Measurements from ENCODE around the gene PGGHG. TPM values are rescaled to one million over a fixed set of nuclear protein-coding genes. Genes with fewer than 3 reads are reported as not detected.

The PGGHG gene
- total RNA-seq, 1 experiment from 2014 or later, result 9.5 TPM

GRCh38 chr11:339963-340362 lies 51.0 kb downstream of the PGGHG start:
- intact Hi-C loops (cut with micrococcal nuclease; ENCODE audit: unreplicated experiment), result no loop called here
- CTCF ChIA-PET, result no interaction called here
- no TSS peak for BruUV-seq (replicated peaks)
- Mint-ChIP-seq H3K27me3 (ENCODE audit: unreplicated experiment) (peaks cover 49% of the 10 kb centered on the region), H3K9me3 (ENCODE audit: low read depth, unreplicated experiment) (no peaks in the 10 kb centered on the region), H3K4me3 (ENCODE audit: low read depth, unreplicated experiment) (no peak overlapping the region), H3K27ac (ENCODE audit: unreplicated experiment) (no peak overlapping the region), H3K36me3 (ENCODE audit: insufficient read depth, unreplicated experiment) (peaks cover 5% of the 10 kb centered on the region), H3K4me1 (ENCODE audit: low read depth, unreplicated experiment) (no peaks in the 10 kb centered on the region)
- TF ChIP-seq CTCF (IDR thresholded peaks at IDR 0.05; ENCODE audit: unreplicated experiment), result no peak
- no peak for DNase-seq

- Mint-ChIP-seq H3K4me3 (ENCODE audit: low read depth, unreplicated experiment) (no peak overlapping the region), H3K27ac (ENCODE audit: unreplicated experiment) (no peak overlapping the region), H3K4me1 (ENCODE audit: low read depth, unreplicated experiment) (no peaks in the 10 kb centered on the region), H3K27me3 (ENCODE audit: unreplicated experiment) (peaks cover 49% of the 10 kb centered on the region), H3K36me3 (ENCODE audit: insufficient read depth, unreplicated experiment) (peaks cover 5% of the 10 kb centered on the region), H3K9me3 (ENCODE audit: low read depth, unreplicated experiment) (no peaks in the 10 kb centered on the region)
- intact Hi-C loops (cut with micrococcal nuclease; ENCODE audit: unreplicated experiment), result no loop called here
- no peak for TF ChIP-seq CTCF (IDR thresholded peaks at IDR 0.05; ENCODE audit: unreplicated experiment)
- BruUV-seq (replicated peaks), result no TSS peak
- CTCF ChIA-PET, result no interaction called here
- DNase-seq, result no peak
Observed at GRCh38 chr11:340539-341512, 51.9 kb downstream of the PGGHG start.

- CTCF ChIA-PET, result no interaction called here
- peaks cover 5% of the 10 kb centered on the region for H3K36me3 Mint-ChIP-seq (ENCODE audit: insufficient read depth, unreplicated experiment)
Observed at GRCh38 chr11:342328-342727, 53.4 kb downstream of the PGGHG start.

More at GRCh38 chr11:342328-342727, 53.4 kb downstream of the PGGHG start:
- Mint-ChIP-seq H3K27me3 (ENCODE audit: unreplicated experiment) (peaks cover 41% of the 10 kb centered on the region), H3K9me3 (ENCODE audit: low read depth, unreplicated experiment) (no peaks in the 10 kb centered on the region), H3K4me1 (ENCODE audit: low read depth, unreplicated experiment) (no peaks in the 10 kb centered on the region), H3K4me3 (ENCODE audit: low read depth, unreplicated experiment) (no peak overlapping the region), H3K27ac (ENCODE audit: unreplicated experiment) (no peak overlapping the region)
- TF ChIP-seq CTCF (IDR thresholded peaks at IDR 0.05; ENCODE audit: unreplicated experiment), result no peak
- DNase-seq, result no peak
- intact Hi-C loops (cut with micrococcal nuclease; ENCODE audit: unreplicated experiment), result no loop called here
- BruUV-seq (replicated peaks), result no TSS peak

Data from Calu3 (cell line).